HL-60 (cell line): ENCODE measurements around the gene SFTPA2.
"Not testable (repeated sequence)": the region's sequence is repeated elsewhere in the genome, so short reads cannot be mapped to it uniquely, and the experiment has no call there.

ENCODE experiments used
- POLR2AphosphoS5 ChIP-seq: IDR thresholded peaks from 2 replicates; pipeline ENCODE4 v1.6.1; 2012; ENCODE audit warnings: low read depth
- SPI1 ChIP-seq: IDR thresholded peaks from 2 replicates; pipeline ENCODE4 v1.6.1; 2012; ENCODE audit warnings: low read depth, mild to moderate bottlenecking, borderline replicate concordance
- TF ChIP-seq, protein P1 (sequence below): IDR thresholded peaks from one replicate; pipeline ENCODE4 v1.5.1; 2011; ENCODE audit warnings: low read length, control low read depth, inconsistent platforms; ENCODE audit not compliant: insufficient read depth
- TF ChIP-seq, protein P2 (sequence below): IDR thresholded peaks from 2 replicates; pipeline ENCODE4 v1.6.1; 2012; ENCODE audit warnings: low read depth; ENCODE audit not compliant: insufficient replicate concordance

DNA sequence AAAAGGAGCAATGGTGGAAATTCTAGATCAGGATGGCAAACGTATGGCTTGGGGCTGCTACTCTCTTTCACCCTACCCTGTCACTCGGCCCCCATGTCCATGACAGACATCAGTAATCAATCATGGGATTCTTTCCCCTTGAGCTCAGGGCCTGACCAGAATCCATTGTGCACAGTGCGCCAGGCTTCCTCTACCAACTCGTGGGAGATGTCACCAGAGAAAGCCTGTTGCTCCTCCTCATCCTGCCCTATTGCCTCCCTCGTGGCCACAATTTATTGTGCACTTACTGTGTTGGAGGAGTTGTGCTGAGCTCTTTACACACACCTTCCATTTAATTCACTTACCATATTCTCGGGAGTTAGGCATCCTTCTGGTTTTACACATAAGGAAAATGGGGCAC, 21.9 kb downstream of the SFTPA2 start:
- TF ChIP-seq, protein P1, sequence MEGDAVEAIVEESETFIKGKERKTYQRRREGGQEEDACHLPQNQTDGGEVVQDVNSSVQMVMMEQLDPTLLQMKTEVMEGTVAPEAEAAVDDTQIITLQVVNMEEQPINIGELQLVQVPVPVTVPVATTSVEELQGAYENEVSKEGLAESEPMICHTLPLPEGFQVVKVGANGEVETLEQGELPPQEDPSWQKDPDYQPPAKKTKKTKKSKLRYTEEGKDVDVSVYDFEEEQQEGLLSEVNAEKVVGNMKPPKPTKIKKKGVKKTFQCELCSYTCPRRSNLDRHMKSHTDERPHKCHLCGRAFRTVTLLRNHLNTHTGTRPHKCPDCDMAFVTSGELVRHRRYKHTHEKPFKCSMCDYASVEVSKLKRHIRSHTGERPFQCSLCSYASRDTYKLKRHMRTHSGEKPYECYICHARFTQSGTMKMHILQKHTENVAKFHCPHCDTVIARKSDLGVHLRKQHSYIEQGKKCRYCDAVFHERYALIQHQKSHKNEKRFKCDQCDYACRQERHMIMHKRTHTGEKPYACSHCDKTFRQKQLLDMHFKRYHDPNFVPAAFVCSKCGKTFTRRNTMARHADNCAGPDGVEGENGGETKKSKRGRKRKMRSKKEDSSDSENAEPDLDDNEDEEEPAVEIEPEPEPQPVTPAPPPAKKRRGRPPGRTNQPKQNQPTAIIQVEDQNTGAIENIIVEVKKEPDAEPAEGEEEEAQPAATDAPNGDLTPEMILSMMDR: not testable (repeated sequence)
- TF ChIP-seq, protein P2, sequence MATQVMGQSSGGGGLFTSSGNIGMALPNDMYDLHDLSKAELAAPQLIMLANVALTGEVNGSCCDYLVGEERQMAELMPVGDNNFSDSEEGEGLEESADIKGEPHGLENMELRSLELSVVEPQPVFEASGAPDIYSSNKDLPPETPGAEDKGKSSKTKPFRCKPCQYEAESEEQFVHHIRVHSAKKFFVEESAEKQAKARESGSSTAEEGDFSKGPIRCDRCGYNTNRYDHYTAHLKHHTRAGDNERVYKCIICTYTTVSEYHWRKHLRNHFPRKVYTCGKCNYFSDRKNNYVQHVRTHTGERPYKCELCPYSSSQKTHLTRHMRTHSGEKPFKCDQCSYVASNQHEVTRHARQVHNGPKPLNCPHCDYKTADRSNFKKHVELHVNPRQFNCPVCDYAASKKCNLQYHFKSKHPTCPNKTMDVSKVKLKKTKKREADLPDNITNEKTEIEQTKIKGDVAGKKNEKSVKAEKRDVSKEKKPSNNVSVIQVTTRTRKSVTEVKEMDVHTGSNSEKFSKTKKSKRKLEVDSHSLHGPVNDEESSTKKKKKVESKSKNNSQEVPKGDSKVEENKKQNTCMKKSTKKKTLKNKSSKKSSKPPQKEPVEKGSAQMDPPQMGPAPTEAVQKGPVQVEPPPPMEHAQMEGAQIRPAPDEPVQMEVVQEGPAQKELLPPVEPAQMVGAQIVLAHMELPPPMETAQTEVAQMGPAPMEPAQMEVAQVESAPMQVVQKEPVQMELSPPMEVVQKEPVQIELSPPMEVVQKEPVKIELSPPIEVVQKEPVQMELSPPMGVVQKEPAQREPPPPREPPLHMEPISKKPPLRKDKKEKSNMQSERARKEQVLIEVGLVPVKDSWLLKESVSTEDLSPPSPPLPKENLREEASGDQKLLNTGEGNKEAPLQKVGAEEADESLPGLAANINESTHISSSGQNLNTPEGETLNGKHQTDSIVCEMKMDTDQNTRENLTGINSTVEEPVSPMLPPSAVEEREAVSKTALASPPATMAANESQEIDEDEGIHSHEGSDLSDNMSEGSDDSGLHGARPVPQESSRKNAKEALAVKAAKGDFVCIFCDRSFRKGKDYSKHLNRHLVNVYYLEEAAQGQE: not testable (repeated sequence)
- TF ChIP-seq POLR2AphosphoS5, SPI1: not testable (repeated sequence)
